Liver (tissue), 3 donors: ENCODE measurements around the gene NLGN1.

Experiments used
- CTCF ChIP-seq: fragments of 150-350 bp; IDR thresholded peaks from 2 replicates; pipeline ENCODE4 v1.5.1; 2017; ENCODE audit warnings: improper control_type of control experiment, low read depth, low read length; ENCODE audit not compliant: missing input control
- TAF1 ChIP-seq: conservative IDR thresholded peaks from 2 replicates; pipeline ENCODE4 v1.6.1; 2016; ENCODE audit warnings: antibody characterized with exemption, mild to moderate bottlenecking
- donor health status: healthy.
- donor health status: healthy.

DNA sequence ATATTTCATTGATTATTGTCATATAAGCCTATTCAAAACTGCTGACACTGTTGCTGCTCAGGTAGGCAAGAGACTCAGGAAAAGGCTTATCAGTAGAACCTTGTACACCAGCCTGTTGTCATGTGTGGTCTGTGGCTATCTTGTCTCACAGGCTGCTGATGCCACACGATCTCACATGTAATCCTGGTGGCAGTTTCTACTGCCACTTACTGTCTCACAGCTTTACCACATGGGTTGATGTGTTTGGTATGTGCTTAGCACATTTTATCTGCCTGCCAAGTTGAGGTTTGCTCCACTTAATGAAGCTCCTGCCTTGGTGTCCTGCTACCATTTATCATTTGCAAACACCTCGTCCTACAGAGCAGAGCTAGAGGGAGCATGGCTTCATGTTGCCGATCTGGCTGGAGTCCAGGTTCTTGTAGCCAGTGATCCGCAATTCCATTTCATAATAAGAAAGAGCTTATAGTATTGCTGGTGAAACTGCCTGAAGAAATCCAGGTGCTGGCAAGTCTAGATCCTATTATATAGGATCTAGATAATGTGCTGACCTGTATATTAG is 637.9 kb downstream of the NLGN1 start:
- TF ChIP-seq CTCF (no peak), TAF1 (no peak)
